ENCODE data around the gene HSD11B2. TPM values are rescaled to one million over a fixed set of nuclear protein-coding genes. Genes with fewer than 3 reads are reported as not detected.

HSD11B2 gene
- total RNA-seq, 1 experiment from 2014 or later = 5.3 TPM

- CTCF ChIA-PET = interaction anchor here (0.5 to 1.6 kb wide), 4 partner anchors 16 to 428 kb away, joined by 3 to 15 read pairs (median 8); no protein-coding TSS in a partner anchor
- H3K36me3 ChIP-seq (ENCODE audit: low read depth) = no peaks in the 10 kb centered on the region
- no peaks in the 10 kb centered on the region for H3K79me2 ChIP-seq (ENCODE audit: low read depth)
- BruUV-seq (replicated peaks) = no TSS peak
- H3K4me1 ChIP-seq (replicated peaks; ENCODE audit: insufficient read depth) = no peaks in the 10 kb centered on the region
- H2AFZ ChIP-seq = no peak overlapping the region
- no peak overlapping the region for H3K4me3 ChIP-seq
- no peak overlapping the region for H3K27ac ChIP-seq
- no peak for TF ChIP-seq EZH2 (IDR thresholded peaks at IDR 0.05; ENCODE audit: low read depth)
- TF ChIP-seq, protein P1, sequence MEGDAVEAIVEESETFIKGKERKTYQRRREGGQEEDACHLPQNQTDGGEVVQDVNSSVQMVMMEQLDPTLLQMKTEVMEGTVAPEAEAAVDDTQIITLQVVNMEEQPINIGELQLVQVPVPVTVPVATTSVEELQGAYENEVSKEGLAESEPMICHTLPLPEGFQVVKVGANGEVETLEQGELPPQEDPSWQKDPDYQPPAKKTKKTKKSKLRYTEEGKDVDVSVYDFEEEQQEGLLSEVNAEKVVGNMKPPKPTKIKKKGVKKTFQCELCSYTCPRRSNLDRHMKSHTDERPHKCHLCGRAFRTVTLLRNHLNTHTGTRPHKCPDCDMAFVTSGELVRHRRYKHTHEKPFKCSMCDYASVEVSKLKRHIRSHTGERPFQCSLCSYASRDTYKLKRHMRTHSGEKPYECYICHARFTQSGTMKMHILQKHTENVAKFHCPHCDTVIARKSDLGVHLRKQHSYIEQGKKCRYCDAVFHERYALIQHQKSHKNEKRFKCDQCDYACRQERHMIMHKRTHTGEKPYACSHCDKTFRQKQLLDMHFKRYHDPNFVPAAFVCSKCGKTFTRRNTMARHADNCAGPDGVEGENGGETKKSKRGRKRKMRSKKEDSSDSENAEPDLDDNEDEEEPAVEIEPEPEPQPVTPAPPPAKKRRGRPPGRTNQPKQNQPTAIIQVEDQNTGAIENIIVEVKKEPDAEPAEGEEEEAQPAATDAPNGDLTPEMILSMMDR (conservative IDR thresholded peaks at IDR 0.05) = no peak
- no peak for DNase-seq
- H3K9me2 ChIP-seq (ENCODE audit: insufficient read depth) = no peaks in the 10 kb centered on the region
- peaks cover 8% of the 10 kb centered on the region for H4K20me1 ChIP-seq (ENCODE audit: insufficient read depth)
- no peaks in the 10 kb centered on the region for H3F3A ChIP-seq (ENCODE audit: insufficient read depth, low read depth)
- POLR2A ChIA-PET (ENCODE audit: unreplicated experiment) = interaction anchor here (0.6 kb wide), 2 partner anchors 343 to 520 kb away, joined by 3 to 4 read pairs; no protein-coding TSS in a partner anchor
- no peaks in the 10 kb centered on the region for H3K9me3 ChIP-seq (ENCODE audit: insufficient read depth, low read depth)
- no peaks in the 10 kb centered on the region for H3K27me3 ChIP-seq (ENCODE audit: insufficient read depth, low read depth)
- intact Hi-C loops (cut with micrococcal nuclease; ENCODE audit: unreplicated experiment) = no loop called here
- H3K4me2 ChIP-seq = no peak overlapping the region
Measured at GRCh38 chr16:67445913-67446907, 15.3 kb downstream of the HSD11B2 start.

DNA sequence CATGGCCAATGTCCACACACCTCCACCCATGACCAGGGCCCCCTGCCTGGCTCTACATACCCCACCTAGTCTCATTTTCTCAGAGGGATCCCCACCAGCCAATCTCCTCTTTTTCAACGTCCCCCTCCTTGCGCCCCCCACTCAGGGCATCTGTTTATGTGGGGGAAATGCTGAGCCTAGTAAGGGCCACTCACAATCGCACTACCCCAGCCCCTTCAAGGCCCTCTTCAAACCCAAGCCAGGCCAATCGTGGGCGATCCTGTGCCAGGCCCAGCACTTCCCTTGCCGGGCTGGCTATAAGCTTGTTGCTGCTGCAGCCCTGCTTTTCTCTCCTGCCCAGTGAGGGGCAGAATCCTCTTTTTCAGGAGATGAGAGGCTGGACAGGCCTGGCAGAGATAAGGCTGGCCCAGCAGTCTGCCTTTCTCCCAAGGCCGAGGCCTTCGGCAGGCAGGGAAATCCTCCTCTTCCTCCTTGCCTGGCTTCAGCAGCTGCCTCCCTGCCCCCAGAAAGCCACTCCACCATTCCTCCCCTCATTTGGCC, 16.1 kb downstream of the HSD11B2 start:
- Histone ChIP-seq H3F3A (ENCODE audit: insufficient read depth, low read depth) (no peaks in the 10 kb centered on the region), H3K4me1 (replicated peaks; ENCODE audit: insufficient read depth) (peaks cover 1% of the 10 kb centered on the region; the same call in 1 of the 2 replicates), H3K9me3 (ENCODE audit: insufficient read depth, low read depth) (no peaks in the 10 kb centered on the region), H3K36me3 (ENCODE audit: low read depth) (no peaks in the 10 kb centered on the region), H2AFZ (no peak overlapping the region), H3K9me2 (ENCODE audit: insufficient read depth) (no peaks in the 10 kb centered on the region), H3K27me3 (ENCODE audit: insufficient read depth, low read depth) (no peaks in the 10 kb centered on the region), H3K79me2 (ENCODE audit: low read depth) (no peaks in the 10 kb centered on the region), H3K4me3 (no peak overlapping the region), H3K27ac (no peak overlapping the region), H3K4me2 (no peak overlapping the region), H4K20me1 (ENCODE audit: insufficient read depth) (peaks cover 8% of the 10 kb centered on the region; the same call in 1 of the 2 replicates)
- ChIA-PET POLR2A (ENCODE audit: unreplicated experiment) (no interaction called here), CTCF (interaction anchor here (1.0 to 1.6 kb wide), 2 partner anchors 15 to 429 kb away, joined by 3 to 6 read pairs; no protein-coding TSS in a partner anchor)
- intact Hi-C loops (cut with micrococcal nuclease; ENCODE audit: unreplicated experiment) = no loop called here
- DNase-seq = no peak
- no TSS peak for BruUV-seq (replicated peaks)
- TF ChIP-seq, protein P1 (conservative IDR thresholded peaks at IDR 0.05) = no peak
- no peak for TF ChIP-seq EZH2 (IDR thresholded peaks at IDR 0.05; ENCODE audit: low read depth)

- H2AFZ ChIP-seq = no peak overlapping the region
- 0 out of 2 replicates have a peak, but pooled peaks cover 4% of the 10 kb centered on the region for H3F3A ChIP-seq (ENCODE audit: insufficient read depth, low read depth)
- peaks cover 8% of the 10 kb centered on the region; the same call in 1 of the 2 replicates for H4K20me1 ChIP-seq (ENCODE audit: insufficient read depth)
- TF ChIP-seq EZH2 (IDR thresholded peaks at IDR 0.05; ENCODE audit: low read depth) = no peak
- TF ChIP-seq, protein P1 (conservative IDR thresholded peaks at IDR 0.05) = peak; percentile 56
- no peak overlapping the region for H3K27ac ChIP-seq
- H3K4me1 ChIP-seq (replicated peaks; ENCODE audit: insufficient read depth) = peaks cover 4% of the 10 kb centered on the region; the same call in 1 of the 2 replicates
- POLR2A ChIA-PET (ENCODE audit: unreplicated experiment) = no interaction called here
- intact Hi-C loops (cut with micrococcal nuclease; ENCODE audit: unreplicated experiment) = no loop called here
- no peaks in the 10 kb centered on the region for H3K27me3 ChIP-seq (ENCODE audit: insufficient read depth, low read depth)
- no TSS peak for BruUV-seq (replicated peaks)
- peak in 1 of 2 experiments; percentile 46 for DNase-seq
- no peaks in the 10 kb centered on the region for H3K9me2 ChIP-seq (ENCODE audit: insufficient read depth)
- H3K79me2 ChIP-seq (ENCODE audit: low read depth) = no peaks in the 10 kb centered on the region
- H3K36me3 ChIP-seq (ENCODE audit: low read depth) = no peaks in the 10 kb centered on the region
- CTCF ChIA-PET = interaction anchor here (0.5 to 1.6 kb wide), 4 partner anchors 19 to 564 kb away, joined by 4 to 6 read pairs (median 6); no protein-coding TSS in a partner anchor
- no peak overlapping the region for H3K4me3 ChIP-seq
- H3K9me3 ChIP-seq (ENCODE audit: insufficient read depth, low read depth) = no peaks in the 10 kb centered on the region
- H3K4me2 ChIP-seq = no peak overlapping the region
Measured at GRCh38 chr16:67447508-67448076, 16.7 kb downstream of the HSD11B2 start.

Measured in PC-9 (cell line).